Cardiac muscle cell (in vitro differentiated cells and primary cell): ENCODE results near the gene IFNAR1. TPM values are rescaled to one million over a fixed set of nuclear protein-coding genes. Genes with fewer than 3 reads are reported as not detected.

Experiments used
- DNase-seq, 2 donors: peaks; one replicate each; pipeline versions ENCODE4 v3.0.0 to v3.0.0-alpha.2; 2010 to 2017; ENCODE audit warnings: low read depth in 1 of 2, low spot score in 1 of 2
- H3K27ac ChIP-seq: fragments of 200-600 bp; sonication (generic); 2 replicates; pipeline ENCODE4 v1.5.1; 2016
- H3K27me3 ChIP-seq: fragments of 200-600 bp; sonication (generic); 2 replicates; pipeline ENCODE4 v1.6.0; 2016; ENCODE audit warnings: control low read depth
- H3K36me3 ChIP-seq: fragments of 200-600 bp; sonication (generic); 2 replicates; pipeline ENCODE4 v1.5.1; 2016; ENCODE audit warnings: control low read depth
- H3K4me1 ChIP-seq: fragments of 200-600 bp; sonication (generic); 2 replicates; pipeline ENCODE4 v1.8.1; 2017; ENCODE audit warnings: low read depth, mild to moderate bottlenecking, mixed run types
- H3K4me3 ChIP-seq: fragments of 200-600 bp; sonication (generic); 2 replicates; pipeline ENCODE4 v1.5.1; 2016; ENCODE audit warnings: mild to moderate bottlenecking
- H3K9me3 ChIP-seq: fragments of 200-600 bp; sonication (generic); 2 replicates; pipeline ENCODE4 v1.5.1; 2017; ENCODE audit warnings: low read depth, mild to moderate bottlenecking, control low read depth
- polyA plus RNA-seq: library from polyadenylated mRNA; unstranded; fragments of >200 nt; fragmentation: Nextera tagmentation; extraction: Ambion mirVana; gene quantifications from 2 replicates; pipeline ENCODE4 v1.2.1, GENCODE V29; 2016
- total RNA-seq: library from RNA; depleted of rRNA; stranded (reverse); fragments of >200 nt; gene quantifications from 2 replicates; pipeline ENCODE4 v1.2.3, GENCODE V29; 2016
- TF ChIP-seq, protein P1 (sequence below): IDR thresholded peaks from 2 replicates; pipeline ENCODE4 v1.5.1; 2012; ENCODE audit warnings: low read depth, mild to moderate bottlenecking, low read length

IFNAR1 gene
- total and polyA plus RNA-seq, 2 experiments from 2014 or later, result 6.5 to 18.6 TPM

- no peaks in the 10 kb centered on the region for H3K9me3 ChIP-seq
Observed at GRCh38 chr21:33334191-33334590, 9.4 kb downstream of the IFNAR1 start.

DNA sequence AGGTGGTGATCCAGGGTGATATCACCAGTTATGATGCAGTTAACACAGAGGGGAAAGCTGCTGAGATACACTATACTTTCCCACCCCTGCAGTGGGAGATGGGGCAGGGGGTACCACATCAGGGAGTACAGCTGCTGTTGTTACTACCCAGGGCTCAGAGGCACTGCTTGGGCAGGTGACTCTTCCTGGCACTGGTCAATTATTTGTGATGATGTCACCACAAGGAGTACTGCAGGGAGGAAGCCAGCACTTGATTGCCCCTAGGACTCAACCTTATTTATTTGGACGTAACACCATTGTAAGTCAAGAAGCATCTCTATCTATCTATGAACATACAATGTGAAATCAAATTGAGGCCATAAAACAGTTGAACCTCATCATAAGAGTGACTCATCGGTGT, 10.1 kb downstream of the IFNAR1 start:
- Histone ChIP-seq H3K36me3 (no peaks in the 10 kb centered on the region), H3K27ac (no peak overlapping the region), H3K9me3 (no peaks in the 10 kb centered on the region), H3K4me1 (no peaks in the 10 kb centered on the region), H3K4me3 (no peak overlapping the region), H3K27me3 (no peaks in the 10 kb centered on the region)
- no peak for DNase-seq
- TF ChIP-seq, protein P1, sequence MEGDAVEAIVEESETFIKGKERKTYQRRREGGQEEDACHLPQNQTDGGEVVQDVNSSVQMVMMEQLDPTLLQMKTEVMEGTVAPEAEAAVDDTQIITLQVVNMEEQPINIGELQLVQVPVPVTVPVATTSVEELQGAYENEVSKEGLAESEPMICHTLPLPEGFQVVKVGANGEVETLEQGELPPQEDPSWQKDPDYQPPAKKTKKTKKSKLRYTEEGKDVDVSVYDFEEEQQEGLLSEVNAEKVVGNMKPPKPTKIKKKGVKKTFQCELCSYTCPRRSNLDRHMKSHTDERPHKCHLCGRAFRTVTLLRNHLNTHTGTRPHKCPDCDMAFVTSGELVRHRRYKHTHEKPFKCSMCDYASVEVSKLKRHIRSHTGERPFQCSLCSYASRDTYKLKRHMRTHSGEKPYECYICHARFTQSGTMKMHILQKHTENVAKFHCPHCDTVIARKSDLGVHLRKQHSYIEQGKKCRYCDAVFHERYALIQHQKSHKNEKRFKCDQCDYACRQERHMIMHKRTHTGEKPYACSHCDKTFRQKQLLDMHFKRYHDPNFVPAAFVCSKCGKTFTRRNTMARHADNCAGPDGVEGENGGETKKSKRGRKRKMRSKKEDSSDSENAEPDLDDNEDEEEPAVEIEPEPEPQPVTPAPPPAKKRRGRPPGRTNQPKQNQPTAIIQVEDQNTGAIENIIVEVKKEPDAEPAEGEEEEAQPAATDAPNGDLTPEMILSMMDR, result no peak

More at GRCh38 chr21:33334191-33334590, 9.4 kb downstream of the IFNAR1 start:
- H3K27me3 ChIP-seq, result no peaks in the 10 kb centered on the region
- H3K4me1 ChIP-seq, result no peaks in the 10 kb centered on the region
- no peak overlapping the region for H3K4me3 ChIP-seq
- no peaks in the 10 kb centered on the region for H3K36me3 ChIP-seq
- TF ChIP-seq, protein P1, result no peak
- DNase-seq, result no peak
- no peak overlapping the region for H3K27ac ChIP-seq

GRCh38 chr21:33339135-33339534, 14.4 kb downstream of the IFNAR1 start:
- peaks cover 16% of the 10 kb centered on the region for H3K36me3 ChIP-seq
- H3K27me3 ChIP-seq, result no peaks in the 10 kb centered on the region
- TF ChIP-seq, protein P1, result no peak
- no peak overlapping the region for H3K4me3 ChIP-seq
- DNase-seq, result no peak
- no peaks in the 10 kb centered on the region for H3K4me1 ChIP-seq
- no peak overlapping the region for H3K27ac ChIP-seq
- H3K9me3 ChIP-seq, result no peaks in the 10 kb centered on the region

GRCh38 chr21:33339918-33340317, 15.1 kb downstream of the IFNAR1 start:
- TF ChIP-seq, protein P1, result no peak
- no peaks in the 10 kb centered on the region for H3K9me3 ChIP-seq

DNA sequence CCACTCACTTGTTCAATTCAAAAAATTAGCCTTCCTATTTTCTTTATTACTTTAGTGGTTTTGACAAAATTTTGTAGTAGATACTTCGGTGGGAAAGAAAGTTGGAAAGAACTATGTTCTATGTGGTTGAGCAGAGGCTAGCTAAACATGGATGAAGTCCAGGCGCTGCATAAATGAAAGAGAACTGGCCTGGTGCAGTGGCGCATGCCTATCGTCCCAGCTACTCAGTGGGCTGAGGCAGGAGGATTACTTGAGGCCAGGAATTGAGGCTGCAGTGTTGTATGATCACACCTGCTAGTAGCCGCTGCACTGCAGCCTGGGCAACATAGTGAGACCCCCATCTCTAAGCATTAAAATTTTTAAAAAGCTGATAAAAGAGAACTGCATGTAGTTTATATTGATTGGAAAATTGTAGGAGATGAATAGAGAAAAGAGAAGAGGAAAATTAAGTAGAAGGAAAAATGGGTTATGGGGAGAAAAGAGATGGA, 21.0 kb downstream of the IFNAR1 start:
- Histone ChIP-seq H3K27ac (no peak overlapping the region), H3K27me3 (no peaks in the 10 kb centered on the region), H3K36me3 (peaks cover 33% of the 10 kb centered on the region), H3K4me1 (no peaks in the 10 kb centered on the region), H3K9me3 (no peaks in the 10 kb centered on the region), H3K4me3 (no peak overlapping the region)
- TF ChIP-seq, protein P1, result no peak
- DNase-seq, result no peak

More at GRCh38 chr21:33339918-33340317, 15.1 kb downstream of the IFNAR1 start:
- no peak for DNase-seq
- Histone ChIP-seq H3K27ac (no peak overlapping the region), H3K4me3 (no peak overlapping the region), H3K4me1 (no peaks in the 10 kb centered on the region), H3K36me3 (peaks cover 18% of the 10 kb centered on the region), H3K27me3 (no peaks in the 10 kb centered on the region)
